Liver (tissue), 3 donors: ENCODE measurements around the gene FZR1.

ENCODE experiments used
- FOXA1 ChIP-seq: IDR thresholded peaks from 2 replicates; pipeline ENCODE4 v1.6.1; 2016; ENCODE audit warnings: antibody characterized with exemption
- JUND ChIP-seq, 2 donors: IDR thresholded peaks; 2 replicates each; pipeline ENCODE4 v1.6.1; 2016; ENCODE audit warnings: antibody characterized with exemption in 2 of 2
- SP1 ChIP-seq: IDR thresholded peaks from 2 replicates; pipeline ENCODE4 v1.6.1; 2018; ENCODE audit warnings: antibody characterized with exemption, mild to moderate bottlenecking
- ZBTB33 ChIP-seq: IDR thresholded peaks from 2 replicates; pipeline ENCODE4 v1.6.1; 2016; ENCODE audit warnings: antibody characterized with exemption
- TF ChIP-seq, protein P1 (sequence below): fragments of 150-350 bp; IDR thresholded peaks from 2 replicates; pipeline ENCODE4 v1.5.1; 2017; ENCODE audit warnings: improper control_type of control experiment, low read depth, low read length; ENCODE audit not compliant: missing input control
- TF ChIP-seq, protein P2 (sequence below): IDR thresholded peaks from 2 replicates; pipeline ENCODE4 v1.6.1; 2016; ENCODE audit warnings: antibody characterized with exemption
- TF ChIP-seq, protein P3 (sequence below): IDR thresholded peaks from 2 replicates; pipeline ENCODE4 v1.6.1; 2016; ENCODE audit warnings: antibody characterized with exemption, mild to moderate bottlenecking
- TF ChIP-seq, protein P4 (sequence below): IDR thresholded peaks from 2 replicates; pipeline ENCODE4 v1.6.1; 2016; ENCODE audit warnings: antibody characterized with exemption
- donor health status: healthy.
- donor health status: healthy.

DNA sequence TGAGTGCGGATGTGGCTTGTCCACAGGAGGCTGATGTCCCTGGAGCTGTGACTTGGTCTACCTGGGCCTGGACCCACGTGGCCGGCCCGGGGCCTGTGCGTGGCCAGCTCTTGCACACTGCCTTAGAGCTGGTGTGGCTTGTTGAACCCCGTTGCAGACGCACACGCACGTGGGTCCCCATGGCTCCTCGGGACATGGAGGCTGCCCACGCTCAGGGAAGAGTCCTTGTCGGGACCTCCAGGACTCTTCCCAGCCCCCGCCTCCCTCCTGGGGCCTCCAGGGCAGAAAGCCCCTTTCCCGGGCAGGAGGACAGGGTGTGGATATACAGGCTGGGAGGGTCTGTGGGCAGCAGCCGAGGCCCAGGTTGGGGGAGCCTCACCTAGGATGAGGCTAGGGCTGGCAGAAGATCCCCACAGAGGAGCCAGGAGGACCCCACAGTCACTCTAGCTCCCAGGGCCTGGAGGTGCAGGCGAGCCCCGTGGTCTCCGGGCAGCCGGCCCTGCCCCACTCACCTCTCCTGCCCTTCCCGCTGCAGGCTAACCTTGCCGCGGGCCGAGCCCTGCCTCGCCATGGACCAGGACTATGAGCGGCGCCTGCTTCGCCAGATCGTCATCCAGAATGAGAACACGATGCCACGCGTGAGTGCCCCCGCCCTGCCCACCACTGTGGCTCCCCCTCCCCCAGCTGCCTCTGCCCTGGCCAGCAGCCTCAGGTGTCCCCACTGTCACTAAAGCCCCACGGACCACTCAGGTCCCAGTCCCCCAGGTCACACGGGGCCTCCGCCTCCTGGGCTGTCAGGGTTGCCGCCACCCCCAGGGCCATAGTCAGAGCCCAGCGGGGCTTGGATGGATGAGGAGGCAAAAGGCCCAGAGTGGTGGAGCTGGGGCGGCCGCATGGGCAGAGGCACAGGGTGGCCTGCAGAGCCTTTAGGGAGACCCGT lies 16.6 kb downstream of the FZR1 start:
- TF ChIP-seq, protein P1, sequence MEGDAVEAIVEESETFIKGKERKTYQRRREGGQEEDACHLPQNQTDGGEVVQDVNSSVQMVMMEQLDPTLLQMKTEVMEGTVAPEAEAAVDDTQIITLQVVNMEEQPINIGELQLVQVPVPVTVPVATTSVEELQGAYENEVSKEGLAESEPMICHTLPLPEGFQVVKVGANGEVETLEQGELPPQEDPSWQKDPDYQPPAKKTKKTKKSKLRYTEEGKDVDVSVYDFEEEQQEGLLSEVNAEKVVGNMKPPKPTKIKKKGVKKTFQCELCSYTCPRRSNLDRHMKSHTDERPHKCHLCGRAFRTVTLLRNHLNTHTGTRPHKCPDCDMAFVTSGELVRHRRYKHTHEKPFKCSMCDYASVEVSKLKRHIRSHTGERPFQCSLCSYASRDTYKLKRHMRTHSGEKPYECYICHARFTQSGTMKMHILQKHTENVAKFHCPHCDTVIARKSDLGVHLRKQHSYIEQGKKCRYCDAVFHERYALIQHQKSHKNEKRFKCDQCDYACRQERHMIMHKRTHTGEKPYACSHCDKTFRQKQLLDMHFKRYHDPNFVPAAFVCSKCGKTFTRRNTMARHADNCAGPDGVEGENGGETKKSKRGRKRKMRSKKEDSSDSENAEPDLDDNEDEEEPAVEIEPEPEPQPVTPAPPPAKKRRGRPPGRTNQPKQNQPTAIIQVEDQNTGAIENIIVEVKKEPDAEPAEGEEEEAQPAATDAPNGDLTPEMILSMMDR, result no peak
- TF ChIP-seq ZBTB33 (no peak), JUND (IDR thresholded peaks at IDR 0.05) (no peak), SP1 (no peak), FOXA1 (no peak)
- TF ChIP-seq, protein P2, sequence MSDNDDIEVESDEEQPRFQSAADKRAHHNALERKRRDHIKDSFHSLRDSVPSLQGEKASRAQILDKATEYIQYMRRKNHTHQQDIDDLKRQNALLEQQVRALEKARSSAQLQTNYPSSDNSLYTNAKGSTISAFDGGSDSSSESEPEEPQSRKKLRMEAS, result no peak
- TF ChIP-seq, protein P3, sequence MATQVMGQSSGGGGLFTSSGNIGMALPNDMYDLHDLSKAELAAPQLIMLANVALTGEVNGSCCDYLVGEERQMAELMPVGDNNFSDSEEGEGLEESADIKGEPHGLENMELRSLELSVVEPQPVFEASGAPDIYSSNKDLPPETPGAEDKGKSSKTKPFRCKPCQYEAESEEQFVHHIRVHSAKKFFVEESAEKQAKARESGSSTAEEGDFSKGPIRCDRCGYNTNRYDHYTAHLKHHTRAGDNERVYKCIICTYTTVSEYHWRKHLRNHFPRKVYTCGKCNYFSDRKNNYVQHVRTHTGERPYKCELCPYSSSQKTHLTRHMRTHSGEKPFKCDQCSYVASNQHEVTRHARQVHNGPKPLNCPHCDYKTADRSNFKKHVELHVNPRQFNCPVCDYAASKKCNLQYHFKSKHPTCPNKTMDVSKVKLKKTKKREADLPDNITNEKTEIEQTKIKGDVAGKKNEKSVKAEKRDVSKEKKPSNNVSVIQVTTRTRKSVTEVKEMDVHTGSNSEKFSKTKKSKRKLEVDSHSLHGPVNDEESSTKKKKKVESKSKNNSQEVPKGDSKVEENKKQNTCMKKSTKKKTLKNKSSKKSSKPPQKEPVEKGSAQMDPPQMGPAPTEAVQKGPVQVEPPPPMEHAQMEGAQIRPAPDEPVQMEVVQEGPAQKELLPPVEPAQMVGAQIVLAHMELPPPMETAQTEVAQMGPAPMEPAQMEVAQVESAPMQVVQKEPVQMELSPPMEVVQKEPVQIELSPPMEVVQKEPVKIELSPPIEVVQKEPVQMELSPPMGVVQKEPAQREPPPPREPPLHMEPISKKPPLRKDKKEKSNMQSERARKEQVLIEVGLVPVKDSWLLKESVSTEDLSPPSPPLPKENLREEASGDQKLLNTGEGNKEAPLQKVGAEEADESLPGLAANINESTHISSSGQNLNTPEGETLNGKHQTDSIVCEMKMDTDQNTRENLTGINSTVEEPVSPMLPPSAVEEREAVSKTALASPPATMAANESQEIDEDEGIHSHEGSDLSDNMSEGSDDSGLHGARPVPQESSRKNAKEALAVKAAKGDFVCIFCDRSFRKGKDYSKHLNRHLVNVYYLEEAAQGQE, result no peak
- TF ChIP-seq, protein P4, sequence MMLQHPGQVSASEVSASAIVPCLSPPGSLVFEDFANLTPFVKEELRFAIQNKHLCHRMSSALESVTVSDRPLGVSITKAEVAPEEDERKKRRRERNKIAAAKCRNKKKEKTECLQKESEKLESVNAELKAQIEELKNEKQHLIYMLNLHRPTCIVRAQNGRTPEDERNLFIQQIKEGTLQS, result no peak
